Stomach (tissue), 4 donors: ENCODE data around the gene TMEM131.
A peak's percentile ranks its signal among the peaks of the same experiment; 100 is the strongest.

Experiments used
- CTCF ChIP-seq, 7 experiments: fragments of 450-650 bp in 4 of 7; fragments of 200-600 bp in 3 of 7; sonication (generic) in 3 of 7; IDR thresholded peaks; one replicate each; pipeline ENCODE4 v1.5.1; 2016 to 2019; ENCODE audit warnings: antibody characterized with exemption in 7 of 7, control low read depth in 2 of 7, mild to moderate bottlenecking in 1 of 7
- POLR2AphosphoS5 ChIP-seq, 3 donors: sonication (generic); formaldehyde crosslinking; IDR thresholded peaks; one replicate each; pipeline ENCODE4 v1.6.1; 2016; ENCODE audit warnings: antibody characterized with exemption in 3 of 3

GRCh38 chr2:97970293-97971060 is 25.3 kb downstream of the TMEM131 start:
- peak in 1 of 3 donors; percentile 17 for TF ChIP-seq POLR2AphosphoS5 (IDR thresholded peaks at IDR 0.05)
- no peak for TF ChIP-seq CTCF (IDR thresholded peaks at IDR 0.05)
